HUDEP-2 (cell line): ENCODE results near the gene TDRKH.

Experiments
- DNase-seq, 76 experiments: peaks; one replicate each; lab custom pipeline; 2025; ENCODE audit not compliant: unreplicated experiment in 76 of 76; lab: John Stamatoyannopoulos, UW

The TDRKH gene, protein sequence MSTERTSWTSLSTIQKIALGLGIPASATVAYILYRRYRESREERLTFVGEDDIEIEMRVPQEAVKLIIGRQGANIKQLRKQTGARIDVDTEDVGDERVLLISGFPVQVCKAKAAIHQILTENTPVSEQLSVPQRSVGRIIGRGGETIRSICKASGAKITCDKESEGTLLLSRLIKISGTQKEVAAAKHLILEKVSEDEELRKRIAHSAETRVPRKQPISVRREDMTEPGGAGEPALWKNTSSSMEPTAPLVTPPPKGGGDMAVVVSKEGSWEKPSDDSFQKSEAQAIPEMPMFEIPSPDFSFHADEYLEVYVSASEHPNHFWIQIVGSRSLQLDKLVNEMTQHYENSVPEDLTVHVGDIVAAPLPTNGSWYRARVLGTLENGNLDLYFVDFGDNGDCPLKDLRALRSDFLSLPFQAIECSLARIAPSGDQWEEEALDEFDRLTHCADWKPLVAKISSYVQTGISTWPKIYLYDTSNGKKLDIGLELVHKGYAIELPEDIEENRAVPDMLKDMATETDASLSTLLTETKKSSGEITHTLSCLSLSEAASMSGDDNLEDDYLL

DNA sequence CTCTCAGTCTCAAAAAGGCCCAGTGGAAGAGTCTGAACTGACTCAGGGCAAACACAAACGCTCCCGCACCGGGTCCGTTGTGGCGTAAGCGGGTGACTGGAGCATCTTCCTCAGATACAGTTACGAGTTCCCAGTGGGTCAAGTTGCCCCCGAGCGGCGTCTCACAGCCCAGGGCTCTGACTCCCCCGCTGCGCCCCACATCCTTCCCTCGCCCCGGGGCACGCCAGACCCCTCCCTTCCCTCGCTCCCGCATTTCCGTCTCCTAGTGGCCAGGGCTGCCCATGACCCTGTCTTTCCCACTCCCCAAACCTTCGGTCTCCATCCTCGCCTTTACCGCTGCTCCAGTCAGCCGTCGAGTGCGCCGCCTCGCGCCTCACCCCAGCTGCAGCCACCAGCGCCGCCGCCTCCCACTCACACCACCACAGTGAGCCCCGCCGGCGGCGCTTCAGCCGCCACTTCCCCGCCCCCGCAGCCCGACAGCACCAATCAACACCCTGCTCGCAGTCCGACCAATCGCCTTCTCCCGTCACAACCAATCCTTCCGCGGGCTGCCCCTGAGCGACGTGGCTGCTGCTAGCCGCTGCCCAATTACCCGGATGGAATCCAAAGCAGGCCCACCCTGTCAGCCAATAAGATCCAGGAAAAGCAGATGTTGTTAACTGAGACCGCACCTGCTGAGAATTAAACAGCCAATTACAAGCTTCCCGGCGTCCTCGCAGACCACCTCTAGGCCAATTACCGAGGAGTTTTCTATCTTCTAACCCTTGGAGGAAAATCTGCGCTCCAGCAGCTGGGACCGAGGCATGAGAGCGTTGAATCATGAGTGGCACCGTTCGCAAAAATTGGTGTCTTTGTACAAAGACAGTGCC lies at the start of gene TDRKH:
TDRKH (minus strand) TSS at position 430 of the 869 bp plus-strand sequence. CDS start 7,478 bp downstream, outside the sequence.
- DNase-seq: peak in 75 of 76 experiments; percentile 38 to 99 (median 98)

GRCh38 chr1:151839457-151840403 lies 49.4 kb upstream of the TDRKH start, which contains the start of gene C2CD4D:
Gene C2CD4D, minus strand, starts transcription at chr1:151839820. Its CDS starts 831 bp downstream, at chr1:151838989.
- DNase-seq: no peak

DNA sequence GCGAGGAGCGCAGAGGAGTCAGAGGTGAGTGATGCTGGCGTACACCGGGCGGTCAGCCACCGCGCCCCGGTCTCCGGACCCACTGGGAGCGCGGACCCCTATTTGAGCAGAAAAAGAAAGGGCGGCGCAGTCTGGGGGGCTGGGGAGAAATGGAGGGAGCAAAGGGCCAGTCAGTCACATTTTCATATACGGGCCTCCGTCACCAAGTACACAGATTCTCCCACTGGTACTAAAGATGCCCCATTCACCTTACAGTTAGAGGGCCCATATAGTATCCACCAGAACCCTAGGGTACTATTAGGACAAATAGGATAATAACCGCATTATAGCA lies 48.7 kb upstream of the TDRKH start:
- DNase-seq: no peak

DNA sequence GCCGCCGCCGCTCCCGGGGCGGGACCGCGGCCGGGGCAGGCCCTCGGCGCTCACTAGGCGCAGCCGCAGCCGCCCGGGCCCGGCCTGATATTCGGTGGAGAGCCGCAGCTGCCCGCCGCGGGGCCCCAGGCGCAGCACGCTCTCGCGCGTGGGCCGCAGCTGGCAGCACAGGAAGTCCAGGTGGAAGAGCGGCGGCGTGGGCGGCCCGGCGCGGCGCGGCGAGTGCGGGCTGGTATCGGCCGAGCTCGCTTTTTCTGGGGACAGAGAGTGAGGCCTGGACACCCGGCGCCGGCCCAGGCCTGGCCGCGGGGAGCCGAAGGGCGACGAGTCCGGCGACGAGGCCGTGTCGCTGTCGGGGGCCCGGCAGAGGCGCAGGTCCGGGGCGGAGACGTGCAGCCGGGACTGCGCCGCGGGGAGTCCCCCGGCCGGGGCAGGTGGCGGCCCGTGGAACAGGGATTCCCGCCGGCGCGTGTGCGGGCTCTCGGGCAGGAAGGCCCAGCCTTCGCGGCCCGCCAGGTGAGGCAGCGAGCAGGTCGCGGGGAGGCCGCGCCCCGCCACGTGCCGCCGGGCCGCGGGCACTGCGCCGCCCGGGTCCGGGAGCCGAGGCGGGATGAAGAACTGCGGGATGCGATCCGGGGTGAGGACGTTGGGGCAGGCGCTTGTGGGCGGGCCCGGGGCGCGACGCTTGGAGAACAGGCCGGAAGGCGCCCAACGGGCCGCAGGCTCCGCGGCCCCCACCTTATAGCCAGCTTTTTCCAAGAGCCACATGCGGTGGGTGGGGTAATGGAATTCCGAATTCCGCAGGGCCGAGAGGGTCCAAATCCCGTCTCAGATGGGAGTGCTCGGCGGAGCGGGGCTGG lies 48.2 kb upstream of the TDRKH start:
- DNase-seq: peak in 3 of 76 experiments; percentile 4 to 14 (median 6)

DNA sequence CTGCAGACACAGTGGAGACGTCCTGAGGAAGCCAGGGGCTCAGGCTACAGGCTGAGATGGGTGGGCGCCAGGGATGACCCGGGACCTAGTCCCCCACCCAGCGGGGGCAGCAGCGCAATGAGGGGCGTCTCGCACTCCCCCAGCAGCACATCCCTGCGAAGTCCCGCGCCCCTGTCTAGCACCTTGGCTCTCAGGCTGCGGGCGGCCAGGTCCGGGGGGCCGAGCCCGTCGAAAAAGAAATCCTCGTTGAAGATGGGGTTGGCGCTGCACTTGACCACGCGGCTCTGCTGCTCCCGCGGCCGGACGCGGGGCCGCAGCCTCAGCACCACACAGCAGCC lies 47.6 kb upstream of the TDRKH start:
- DNase-seq: no peak

DNA sequence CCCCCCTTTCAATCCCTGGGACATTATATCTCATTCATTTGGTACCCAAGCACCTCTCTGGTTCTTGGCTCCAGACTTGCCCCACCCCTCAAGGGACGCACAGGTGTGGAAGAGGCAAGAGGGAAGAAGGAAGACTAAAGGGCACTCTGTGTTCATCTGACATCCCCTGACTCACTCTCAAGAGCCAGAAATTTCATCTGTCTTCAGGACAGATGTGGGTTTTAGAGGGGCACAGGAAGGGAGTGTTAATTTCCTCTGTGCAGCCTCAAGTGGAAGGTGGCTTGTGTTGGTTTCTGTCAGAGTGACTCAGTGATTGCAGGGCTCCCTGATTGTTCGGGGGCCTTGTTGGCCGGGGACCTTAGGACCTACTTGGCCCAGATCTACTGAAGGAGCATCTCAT lies 46.9 kb upstream of the TDRKH start:
- no peak for DNase-seq

DNA sequence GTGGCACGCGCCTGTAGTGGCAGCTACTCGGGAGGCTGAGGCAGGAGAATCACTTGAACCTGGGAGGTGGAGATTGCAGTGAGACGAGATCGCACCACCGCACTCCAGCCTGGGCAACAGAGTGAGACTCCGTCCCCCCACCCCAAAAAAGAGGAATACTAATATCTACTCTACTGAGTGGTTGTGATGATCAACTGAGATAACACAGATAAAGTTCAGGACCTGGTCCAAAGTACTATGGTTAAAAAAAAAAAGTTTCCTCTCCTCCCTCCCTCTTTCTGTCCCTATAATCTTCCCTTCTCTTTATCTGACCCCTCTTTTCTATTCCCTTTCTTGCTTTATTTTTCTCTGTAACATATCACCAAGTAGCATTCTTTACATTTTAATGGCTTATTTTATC lies 45.3 kb upstream of the TDRKH start:
- no peak for DNase-seq

- no peak for DNase-seq
These were observed 43.9 kb upstream of the TDRKH start for GRCh38 chr1:151834239-151834638.

DNA sequence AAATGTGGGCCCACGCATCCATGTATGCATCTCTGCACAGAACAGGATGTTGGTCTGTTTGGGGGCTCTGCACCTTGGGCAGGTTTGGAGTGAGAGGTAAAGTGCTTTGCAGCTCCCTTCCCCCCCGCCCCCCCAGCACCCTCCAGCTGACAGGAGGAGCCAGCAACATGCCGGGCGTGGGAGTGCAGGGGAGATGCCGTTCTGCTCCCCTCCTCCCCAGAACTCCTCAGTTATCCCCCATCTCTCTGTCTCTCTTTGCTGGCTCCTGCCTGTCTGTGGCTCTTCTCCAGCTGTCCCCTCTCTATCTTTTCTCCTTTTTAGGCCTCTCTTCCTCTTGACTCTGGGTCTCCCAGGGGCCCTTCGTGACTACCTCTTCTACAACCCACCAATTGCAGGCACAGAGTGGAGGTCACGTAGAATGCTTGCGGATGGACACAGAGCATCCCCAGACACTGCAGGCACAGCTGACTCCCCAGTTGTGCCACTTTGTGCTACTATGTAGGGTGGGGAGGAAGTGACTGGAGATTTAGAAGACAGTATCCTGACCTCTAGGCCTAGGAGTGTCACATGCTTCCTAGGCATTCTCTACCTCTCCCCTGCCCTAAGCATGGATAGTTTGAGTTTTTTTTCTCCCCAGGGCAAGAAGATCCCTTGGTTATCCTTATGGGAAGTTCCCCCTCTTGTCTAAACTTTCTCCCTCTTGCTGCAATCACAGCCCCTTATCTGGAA lies 43.0 kb upstream of the TDRKH start:
- DNase-seq: no peak

GRCh38 chr1:151832318-151832980 lies 42.1 kb upstream of the TDRKH start:
- DNase-seq: no peak

DNA sequence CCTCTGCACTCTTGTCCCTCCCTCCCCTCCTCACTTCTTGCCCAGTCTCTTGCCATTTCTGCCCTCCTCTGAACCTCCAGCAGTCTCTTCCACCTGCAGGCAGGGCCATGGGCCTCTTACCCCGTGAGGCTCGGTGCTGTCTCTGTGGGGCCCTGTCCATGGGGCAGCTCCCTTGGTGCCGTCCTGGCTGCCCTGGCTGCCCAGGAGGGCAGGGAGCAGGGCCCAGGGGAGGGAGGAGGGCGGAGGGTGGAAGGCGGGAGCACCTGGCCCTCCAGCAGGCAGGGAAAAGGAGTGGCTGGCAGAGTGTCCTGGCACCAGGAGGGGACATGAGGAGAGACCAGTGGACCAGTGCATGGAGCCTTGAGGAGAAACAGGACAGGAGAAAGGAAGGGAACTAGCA lies 41.3 kb upstream of the TDRKH start, which contains the start of gene RORC:
RORC (minus strand) TSS at position 198 of the 400 bp plus-strand sequence; CDS start at position 160, 38 bp downstream.
- DNase-seq: no peak

- DNase-seq: no peak
These were observed 40.9 kb upstream of the TDRKH start for GRCh38 chr1:151831256-151831591.

- no peak for DNase-seq
These were observed 39.8 kb upstream of the TDRKH start for GRCh38 chr1:151830055-151830454.

- no peak for DNase-seq
These were observed 39.2 kb upstream of the TDRKH start for GRCh38 chr1:151829352-151830046.

DNA sequence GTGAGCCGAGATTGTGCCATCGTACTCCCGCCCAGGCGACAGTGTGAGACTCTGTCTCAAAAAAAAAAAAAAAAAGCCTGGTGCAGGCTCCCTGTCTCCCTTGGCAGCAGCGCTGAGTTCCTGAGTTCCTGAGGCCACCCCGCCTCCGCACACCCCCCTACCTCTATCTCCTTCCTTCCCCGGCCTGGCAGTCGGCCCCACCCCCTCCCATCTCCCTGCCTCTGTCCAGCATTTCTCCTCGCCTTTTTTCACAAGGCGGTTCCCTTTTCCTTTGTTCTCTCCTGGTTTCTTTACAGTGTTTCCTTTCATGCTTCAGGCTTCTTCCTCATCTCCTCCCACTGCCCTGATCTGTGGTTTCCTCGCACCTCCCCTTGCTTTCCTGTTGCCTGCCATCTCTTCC lies 38.6 kb upstream of the TDRKH start:
- no peak for DNase-seq

DNA sequence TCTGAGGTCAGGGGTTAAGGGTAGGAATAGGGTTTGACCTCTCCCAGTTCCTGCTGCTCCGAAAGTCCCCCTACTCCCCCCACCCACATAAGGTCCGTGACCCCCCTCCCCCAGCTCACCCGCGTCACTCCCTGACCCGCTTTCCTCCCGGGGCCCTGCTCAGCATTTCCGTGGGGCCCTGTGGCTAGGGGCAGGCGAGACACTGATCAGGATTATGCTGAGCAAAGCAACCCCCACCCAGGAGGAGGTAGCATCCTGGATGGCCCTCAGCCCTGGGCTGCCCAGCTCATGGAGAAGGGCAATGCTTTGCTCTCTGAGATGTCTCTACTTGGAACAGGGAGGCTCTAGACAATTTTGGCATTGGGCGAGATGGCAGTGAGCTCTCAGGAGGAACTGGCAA lies 37.6 kb upstream of the TDRKH start:
- no peak for DNase-seq

DNA sequence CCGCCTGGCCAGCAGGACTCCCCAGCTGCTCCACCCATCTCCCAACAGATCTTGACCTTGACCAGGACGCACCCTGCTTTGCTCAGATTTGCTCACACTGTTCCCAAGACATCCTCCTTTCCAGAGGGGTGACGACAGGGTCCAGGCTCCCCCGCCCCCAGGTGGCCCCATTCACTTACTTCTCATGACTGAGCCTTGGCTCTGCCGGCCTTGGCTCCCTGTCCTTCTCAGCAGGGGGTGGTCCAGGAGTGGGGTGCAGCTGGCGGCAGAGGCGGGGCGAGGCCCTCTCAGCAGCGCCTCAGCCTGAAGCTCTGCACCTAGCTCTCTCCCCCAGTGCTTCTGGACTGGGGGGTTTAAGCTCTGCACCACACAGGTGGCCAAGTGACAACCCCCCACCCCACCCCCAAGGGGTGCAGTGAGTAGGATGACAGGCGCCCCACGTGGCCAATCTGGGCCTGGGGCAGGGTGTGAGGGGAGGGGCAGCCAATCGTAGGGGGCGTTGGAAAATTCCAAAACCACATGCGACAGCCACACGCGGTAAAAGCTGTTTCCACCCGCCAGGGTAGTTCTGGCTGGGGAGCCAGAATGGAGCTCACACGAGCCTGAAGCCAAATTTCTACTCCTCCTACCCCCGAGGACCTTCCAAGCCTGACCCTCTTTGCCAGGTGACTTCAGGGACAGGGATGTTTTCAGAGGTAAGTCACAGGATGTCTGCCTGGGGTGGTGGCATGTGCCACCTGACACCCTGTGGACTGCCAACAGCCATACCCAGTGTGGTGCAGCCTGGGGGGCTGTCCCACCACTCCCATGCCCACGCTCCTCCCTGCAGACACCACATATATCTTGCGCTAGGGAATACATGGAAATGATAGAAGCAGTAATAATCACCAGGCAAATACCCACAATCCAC lies 35.7 kb upstream of the TDRKH start:
- DNase-seq: no peak
